ENCODE data around the gene PPP1R14C.
A peak's percentile ranks its signal among the peaks of the same experiment; 100 is the strongest.

PPP1R14C gene

DNA sequence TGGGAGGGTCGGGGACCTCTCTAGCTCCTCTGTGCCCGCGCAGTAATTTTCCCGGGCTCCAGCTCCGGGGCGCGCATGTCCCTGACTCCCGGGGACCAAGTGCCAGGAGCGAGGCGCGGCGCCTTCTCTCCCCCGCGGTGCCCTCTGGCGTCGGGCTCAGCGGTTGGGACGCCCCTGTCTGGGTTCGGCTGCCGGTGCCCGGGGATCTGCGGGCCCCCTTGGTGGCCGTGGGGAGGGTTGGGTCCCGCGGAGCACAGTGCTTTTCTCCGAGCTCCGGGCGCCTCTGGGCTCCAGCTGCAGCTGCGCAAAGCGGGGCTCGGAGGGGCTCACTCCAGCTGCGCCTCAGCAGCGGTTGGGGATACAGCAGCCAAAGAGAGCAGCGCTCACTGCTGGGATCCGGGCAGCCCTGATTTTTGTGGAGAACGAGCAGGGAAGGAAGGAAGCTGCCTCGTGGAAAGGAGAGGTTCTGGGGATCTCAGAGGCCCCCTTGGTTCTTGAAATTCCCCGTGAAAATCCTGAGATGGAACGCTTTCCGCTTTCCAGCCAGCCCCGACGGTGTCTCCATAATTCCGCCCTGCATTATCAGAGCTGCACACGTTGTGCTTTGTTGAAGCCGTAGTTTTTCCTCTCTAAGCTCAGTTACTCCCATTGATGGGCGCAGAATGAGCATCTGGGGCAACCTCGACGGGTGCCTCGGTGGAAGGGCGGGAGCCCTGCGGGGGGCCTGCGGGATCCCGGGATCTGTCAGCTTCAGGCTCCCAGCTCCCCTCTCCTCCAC, 861 bp downstream of the PPP1R14C start:
- no peak for DNase-seq (ENCODE audit: extremely low read depth, low read depth)
- H3K4me3 ChIP-seq (replicated peaks; ENCODE audit: low read depth, low read length) = peak overlapping the region; percentile 24
- TF ChIP-seq, protein P1, sequence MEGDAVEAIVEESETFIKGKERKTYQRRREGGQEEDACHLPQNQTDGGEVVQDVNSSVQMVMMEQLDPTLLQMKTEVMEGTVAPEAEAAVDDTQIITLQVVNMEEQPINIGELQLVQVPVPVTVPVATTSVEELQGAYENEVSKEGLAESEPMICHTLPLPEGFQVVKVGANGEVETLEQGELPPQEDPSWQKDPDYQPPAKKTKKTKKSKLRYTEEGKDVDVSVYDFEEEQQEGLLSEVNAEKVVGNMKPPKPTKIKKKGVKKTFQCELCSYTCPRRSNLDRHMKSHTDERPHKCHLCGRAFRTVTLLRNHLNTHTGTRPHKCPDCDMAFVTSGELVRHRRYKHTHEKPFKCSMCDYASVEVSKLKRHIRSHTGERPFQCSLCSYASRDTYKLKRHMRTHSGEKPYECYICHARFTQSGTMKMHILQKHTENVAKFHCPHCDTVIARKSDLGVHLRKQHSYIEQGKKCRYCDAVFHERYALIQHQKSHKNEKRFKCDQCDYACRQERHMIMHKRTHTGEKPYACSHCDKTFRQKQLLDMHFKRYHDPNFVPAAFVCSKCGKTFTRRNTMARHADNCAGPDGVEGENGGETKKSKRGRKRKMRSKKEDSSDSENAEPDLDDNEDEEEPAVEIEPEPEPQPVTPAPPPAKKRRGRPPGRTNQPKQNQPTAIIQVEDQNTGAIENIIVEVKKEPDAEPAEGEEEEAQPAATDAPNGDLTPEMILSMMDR (IDR thresholded peaks at IDR 0.05; ENCODE audit: low read depth, low read length, missing control alignments) = no peak

DNA sequence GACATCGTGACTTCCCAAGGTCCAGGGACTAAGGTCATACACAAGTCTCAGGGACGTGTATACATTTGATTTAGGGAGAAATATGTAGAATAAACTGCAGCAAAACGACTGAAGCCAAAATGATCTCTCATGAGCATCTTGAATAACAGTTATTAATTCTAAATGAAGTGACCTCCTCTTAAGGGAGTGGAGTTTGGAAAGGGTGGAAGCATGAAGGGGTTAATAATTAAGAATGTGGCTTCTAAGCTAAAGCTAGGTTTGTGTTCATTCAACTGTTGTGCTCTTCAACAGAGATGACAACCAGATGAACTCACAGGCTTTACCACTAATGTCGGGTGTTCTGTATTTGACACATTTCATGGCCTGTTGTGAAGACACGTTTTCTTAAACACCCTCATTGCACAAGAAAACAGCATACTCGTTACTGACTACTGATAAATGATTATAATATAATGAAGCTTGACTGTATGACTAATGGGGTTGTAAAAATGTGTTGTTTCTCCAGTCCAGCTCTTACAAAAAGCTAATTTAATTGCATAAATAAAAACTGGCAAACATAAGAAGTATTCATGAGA, 1.5 kb downstream of the PPP1R14C start:
- DNase-seq (ENCODE audit: extremely low read depth, low read depth) = no peak
- TF ChIP-seq, protein P1 (IDR thresholded peaks at IDR 0.05; ENCODE audit: low read depth, low read length, missing control alignments) = no peak
- no peak overlapping the region for H3K4me3 ChIP-seq (replicated peaks; ENCODE audit: low read depth, low read length)

DNA sequence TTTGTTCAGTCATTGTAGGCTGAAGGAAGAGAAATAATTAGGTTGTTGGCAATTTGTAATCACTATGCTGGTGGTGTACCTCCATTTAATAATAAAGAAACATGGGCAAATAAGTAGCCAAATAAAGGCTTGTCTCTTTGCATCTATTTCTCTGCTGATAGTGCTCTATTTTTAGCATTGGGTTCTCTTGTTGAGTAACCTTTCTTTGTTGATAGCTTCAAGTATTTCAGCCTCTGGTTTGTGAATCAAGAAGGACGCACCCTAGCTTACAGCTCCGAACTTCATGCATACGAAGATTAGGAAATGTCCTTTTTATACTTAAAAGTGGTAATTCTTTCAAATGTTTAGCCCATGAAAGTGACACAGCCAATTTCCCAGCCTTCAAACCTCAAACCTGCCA, 2.6 kb downstream of the PPP1R14C start:
- H3K4me3 ChIP-seq (replicated peaks; ENCODE audit: low read depth, low read length) = no peak overlapping the region
- TF ChIP-seq, protein P1 (IDR thresholded peaks at IDR 0.05; ENCODE audit: low read depth, low read length, missing control alignments) = no peak
- DNase-seq (ENCODE audit: extremely low read depth, low read depth) = no peak

DNA sequence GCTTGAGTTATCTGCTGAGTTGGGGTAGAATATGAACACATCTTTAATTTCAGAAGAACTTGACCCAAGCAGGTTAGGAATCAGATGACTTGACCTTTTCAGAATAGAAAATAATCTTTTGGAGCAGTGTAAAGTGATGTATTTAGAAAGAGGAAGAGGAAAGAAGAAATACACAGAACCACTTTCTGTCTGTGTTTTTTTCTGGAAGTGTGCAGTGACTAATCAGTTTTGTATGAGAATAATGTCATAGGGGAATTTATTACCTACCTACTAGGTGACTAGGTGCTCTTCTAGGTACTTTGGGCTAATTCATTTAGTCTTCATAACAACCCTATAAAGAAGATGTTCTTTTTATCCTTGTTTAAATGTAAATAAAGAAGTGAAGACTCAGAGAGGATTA, 3.0 kb downstream of the PPP1R14C start:
- no peak for DNase-seq (ENCODE audit: extremely low read depth, low read depth)
- no peak overlapping the region for H3K4me3 ChIP-seq (replicated peaks; ENCODE audit: low read depth, low read length)
- TF ChIP-seq, protein P1 (IDR thresholded peaks at IDR 0.05; ENCODE audit: low read depth, low read length, missing control alignments) = no peak

GRCh38 chr6:150146436-150146835, 3.6 kb downstream of the PPP1R14C start:
- no peak overlapping the region for H3K4me3 ChIP-seq (replicated peaks; ENCODE audit: low read depth, low read length)
- TF ChIP-seq, protein P1 (IDR thresholded peaks at IDR 0.05; ENCODE audit: low read depth, low read length, missing control alignments) = no peak
- no peak for DNase-seq (ENCODE audit: extremely low read depth, low read depth)

GRCh38 chr6:150149146-150149545, 6.3 kb downstream of the PPP1R14C start:
- DNase-seq (ENCODE audit: extremely low read depth, low read depth) = no peak
- no peak overlapping the region for H3K4me3 ChIP-seq (replicated peaks; ENCODE audit: low read depth, low read length)
- TF ChIP-seq, protein P1 (IDR thresholded peaks at IDR 0.05; ENCODE audit: low read depth, low read length, missing control alignments) = no peak

Data from HFF-Myc (cell line).